SK-N-SH treated with all-trans-retinoic acid at 6 μM for 48 hours (cell line): ENCODE measurements around the gene RPS14.
"Not testable (repeated sequence)": the region's sequence is repeated elsewhere in the genome, so short reads cannot be mapped to it uniquely, and the experiment has no call there.

Experiments used
- ATAC-seq: fragments of 200-7000 bp; cut with Tn5 transposase; 3 replicates; pipeline ENCODE4 v1.9.1; 2020; ENCODE audit warnings: mild to moderate bottlenecking, moderate library complexity
- ARNTL ChIP-seq: fragments of 450-650 bp; formaldehyde crosslinking; IDR thresholded peaks from 2 replicates; pipeline ENCODE4 v1.5.0; 2020; ENCODE audit warnings: low read depth, mild to moderate bottlenecking, moderate library complexity, borderline replicate concordance
- BACH2 ChIP-seq: fragments of 250-450 bp; sonication (Bioruptor Pico); IDR thresholded peaks from 2 replicates; pipeline ENCODE4 v1.9.0; 2021; ENCODE audit warnings: mild to moderate bottlenecking, borderline replicate concordance
- CREB5 ChIP-seq: fragments of 250-450 bp; sonication (Bioruptor Pico); IDR thresholded peaks from 2 replicates; pipeline ENCODE4 v1.5.1; 2020; ENCODE audit warnings: low read depth, mild to moderate bottlenecking, moderate library complexity
- CSDC2 ChIP-seq: fragments of 250-450 bp; sonication (Bioruptor Pico); IDR thresholded peaks from 2 replicates; pipeline ENCODE4 v1.5.0; 2020; ENCODE audit warnings: mild to moderate bottlenecking, moderate library complexity
- CSRNP3 ChIP-seq: fragments of 250-450 bp; sonication (Bioruptor Pico); IDR thresholded peaks from 2 replicates; pipeline ENCODE4 v1.5.1; 2021; ENCODE audit warnings: mild to moderate bottlenecking, moderate library complexity
- ESRRG ChIP-seq: fragments of 250-450 bp; sonication (Bioruptor Pico); IDR thresholded peaks from 2 replicates; pipeline ENCODE4 v1.6.1; 2021; ENCODE audit warnings: mild to moderate bottlenecking
- GLIS3 ChIP-seq: fragments of 250-450 bp; sonication (Bioruptor Pico); IDR thresholded peaks from 2 replicates; pipeline ENCODE4 v1.5.0; 2020; ENCODE audit warnings: mild to moderate bottlenecking, moderate library complexity
- ISL1 ChIP-seq: fragments of 250-450 bp; sonication (Bioruptor Pico); IDR thresholded peaks from 2 replicates; pipeline ENCODE4 v2.1.2; 2022; ENCODE audit warnings: mild to moderate bottlenecking, moderate library complexity
- OSR1 ChIP-seq: fragments of 250-450 bp; sonication (Bioruptor Pico); IDR thresholded peaks from 2 replicates; pipeline ENCODE4 v1.8.0; 2022; ENCODE audit warnings: moderate library complexity, mild to moderate bottlenecking, inconsistent platforms
- PATZ1 ChIP-seq: fragments of 250-450 bp; sonication (Bioruptor Pico); IDR thresholded peaks from 2 replicates; pipeline ENCODE4 v1.8.0; 2020; ENCODE audit warnings: mild to moderate bottlenecking, moderate library complexity, borderline replicate concordance
- POU6F1 ChIP-seq: fragments of 250-450 bp; sonication (Bioruptor Pico); IDR thresholded peaks from 2 replicates; pipeline ENCODE4 v1.8.0; 2021; ENCODE audit warnings: low read depth, mild to moderate bottlenecking, moderate library complexity, borderline replicate concordance
- PPARA ChIP-seq: fragments of 250-450 bp; sonication (Bioruptor Pico); IDR thresholded peaks from 2 replicates; pipeline ENCODE4 v1.5.0; 2020; ENCODE audit warnings: mild to moderate bottlenecking, borderline replicate concordance
- RARB ChIP-seq: fragments of 250-450 bp; sonication (Bioruptor Pico); IDR thresholded peaks from 2 replicates; pipeline ENCODE4 v1.8.0; 2021; ENCODE audit warnings: mild to moderate bottlenecking, moderate library complexity
- SNAI2 ChIP-seq: fragments of 250-450 bp; sonication (Bioruptor Pico); IDR thresholded peaks from 2 replicates; pipeline ENCODE4 v1.5.0; 2020; ENCODE audit warnings: mild to moderate bottlenecking, moderate library complexity
- TCF4 ChIP-seq: fragments of 250-450 bp; sonication (Bioruptor Pico); IDR thresholded peaks from 2 replicates; pipeline ENCODE4 v1.8.0; 2021; ENCODE audit warnings: mild to moderate bottlenecking, moderate library complexity, borderline replicate concordance
- TOX ChIP-seq: fragments of 250-450 bp; sonication (Bioruptor Pico); IDR thresholded peaks from 2 replicates; pipeline ENCODE4 v1.8.0; 2021; ENCODE audit warnings: mild to moderate bottlenecking, moderate library complexity, borderline replicate concordance
- ZC3H10 ChIP-seq: fragments of 250-450 bp; sonication (Bioruptor Pico); IDR thresholded peaks from 2 replicates; pipeline ENCODE4 v1.5.1; 2021; ENCODE audit warnings: mild to moderate bottlenecking, moderate library complexity
- ZFP3 ChIP-seq: fragments of 250-450 bp; sonication (Bioruptor Pico); IDR thresholded peaks from 2 replicates; pipeline ENCODE4 v1.5.0; 2020; ENCODE audit warnings: mild to moderate bottlenecking, moderate library complexity
- ZFP30 ChIP-seq: fragments of 450-650 bp; formaldehyde crosslinking; IDR thresholded peaks from 2 replicates; pipeline ENCODE4 v1.5.0; 2022; ENCODE audit warnings: mild to moderate bottlenecking, moderate library complexity
- ZNF565 ChIP-seq: fragments of 450-650 bp; formaldehyde crosslinking; conservative IDR thresholded peaks from 2 replicates; pipeline ENCODE4 v1.5.0; 2020; ENCODE audit warnings: low read depth, mild to moderate bottlenecking, moderate library complexity
- ZNF8 ChIP-seq: fragments of 450-650 bp; formaldehyde crosslinking; IDR thresholded peaks from 2 replicates; pipeline ENCODE4 v1.5.0; 2020; ENCODE audit warnings: mild to moderate bottlenecking, moderate library complexity
- TF ChIP-seq, protein P1 (sequence below): fragments of 250-450 bp; sonication (Bioruptor Pico); IDR thresholded peaks from 2 replicates; pipeline ENCODE4 v1.5.0; 2020; ENCODE audit warnings: mild to moderate bottlenecking, moderate library complexity

The RPS14 gene

DNA sequence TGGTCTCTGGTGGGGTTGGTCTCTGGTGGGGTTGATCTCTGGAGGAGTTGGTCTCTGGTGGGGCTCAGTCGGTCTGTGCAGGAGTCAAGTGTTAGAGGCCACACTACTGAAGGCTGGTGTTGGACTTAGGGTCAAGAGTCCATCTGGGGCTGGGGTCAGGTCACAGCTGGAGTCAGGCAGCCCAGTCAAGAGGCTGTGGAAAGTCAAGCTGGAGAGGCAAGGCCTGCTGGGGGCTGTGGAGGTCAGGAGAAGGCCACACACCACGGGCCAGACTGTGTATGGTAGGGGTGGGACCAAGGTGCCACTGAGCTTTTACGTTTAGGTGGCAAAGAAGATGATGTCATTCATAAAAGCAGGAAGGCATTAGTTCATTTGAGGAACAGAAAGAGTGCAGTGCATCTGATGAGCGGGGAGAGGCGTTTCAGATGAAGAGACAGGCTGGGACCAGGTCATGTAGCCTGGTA, 20.1 kb downstream of the RPS14 start (continued):
- TF ChIP-seq PATZ1 (CRISPR knock-in tag) (no peak), OSR1 (CRISPR knock-in tag) (no peak), BACH2 (CRISPR knock-in tag) (no peak), GLIS3 (no peak)

- TF ChIP-seq TCF4 (CRISPR knock-in tag) (no peak), SNAI2 (CRISPR knock-in tag) (no peak), CSRNP3 (CRISPR knock-in tag) (no peak), ZNF8 (no peak), CSDC2 (CRISPR knock-in tag) (no peak), ARNTL (CRISPR knock-in tag) (no peak), RARB (CRISPR knock-in tag) (no peak), GLIS3 (no peak)
- ATAC-seq, result no peak
Measured at GRCh38 chr5:150428978-150429377, 20.6 kb downstream of the RPS14 start.

DNA sequence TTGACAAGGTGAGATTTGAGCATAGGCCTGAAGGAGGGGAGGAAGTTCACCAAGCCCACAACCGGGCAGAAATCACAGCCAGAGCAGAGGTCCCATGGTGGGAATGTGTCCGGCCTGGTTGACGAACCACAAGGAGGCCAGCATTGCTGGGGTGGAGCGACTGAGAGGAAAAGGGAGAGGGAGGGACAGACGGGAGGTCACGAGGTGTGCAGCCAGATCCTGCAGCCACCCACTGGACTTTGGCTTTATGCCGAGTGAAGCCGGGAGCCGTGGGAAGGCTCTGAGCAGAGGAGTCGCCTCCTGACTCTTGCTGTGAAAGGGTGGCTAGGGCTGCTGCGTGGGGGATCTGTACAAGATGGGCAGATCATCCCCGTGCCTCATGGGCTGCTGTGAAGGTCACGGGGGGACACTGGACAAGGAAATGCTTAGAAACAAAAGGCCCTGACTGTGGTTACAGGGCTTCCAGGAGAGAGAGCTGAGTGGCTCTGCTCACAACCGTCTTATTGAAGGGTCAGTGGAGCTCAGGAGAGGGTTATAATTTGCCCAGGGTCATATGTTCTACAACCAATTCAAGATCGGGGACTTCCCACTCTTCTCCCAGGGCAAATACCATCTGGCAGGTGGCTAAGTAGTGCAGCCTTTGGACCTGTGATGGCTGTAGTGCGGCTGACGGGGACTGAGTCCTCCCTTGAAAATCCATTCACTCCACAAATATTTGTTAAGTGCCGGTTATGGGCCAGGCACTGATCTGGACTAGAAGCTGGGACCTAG, 21.2 kb downstream of the RPS14 start:
- TF ChIP-seq ESRRG (CRISPR knock-in tag) (no peak), ZNF8 (no peak), ARNTL (CRISPR knock-in tag) (no peak), CSDC2 (CRISPR knock-in tag) (no peak)
- no peak; the same call in 2 of the 3 replicates for ATAC-seq

DNA sequence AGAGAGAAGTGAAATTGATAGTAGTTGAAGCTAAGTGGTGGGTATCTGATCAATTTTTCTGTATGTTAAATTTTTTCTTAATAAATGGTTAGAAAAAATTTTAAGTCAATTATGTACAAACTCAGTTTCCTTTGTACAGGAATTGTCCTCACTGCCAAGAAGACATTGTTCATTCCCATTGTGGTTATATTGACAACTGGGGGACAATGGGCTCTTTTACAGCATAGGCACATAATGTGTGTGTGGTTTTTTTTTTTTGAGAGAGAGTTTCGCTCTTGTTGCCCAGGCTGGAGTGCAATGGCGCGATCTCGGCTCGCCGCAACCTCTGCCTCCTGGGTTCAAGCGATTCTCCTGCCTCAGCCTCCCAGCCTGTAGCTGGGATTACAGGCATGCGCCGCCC, 23.4 kb downstream of the RPS14 start:
- ATAC-seq, result not testable (repeated sequence)

DNA sequence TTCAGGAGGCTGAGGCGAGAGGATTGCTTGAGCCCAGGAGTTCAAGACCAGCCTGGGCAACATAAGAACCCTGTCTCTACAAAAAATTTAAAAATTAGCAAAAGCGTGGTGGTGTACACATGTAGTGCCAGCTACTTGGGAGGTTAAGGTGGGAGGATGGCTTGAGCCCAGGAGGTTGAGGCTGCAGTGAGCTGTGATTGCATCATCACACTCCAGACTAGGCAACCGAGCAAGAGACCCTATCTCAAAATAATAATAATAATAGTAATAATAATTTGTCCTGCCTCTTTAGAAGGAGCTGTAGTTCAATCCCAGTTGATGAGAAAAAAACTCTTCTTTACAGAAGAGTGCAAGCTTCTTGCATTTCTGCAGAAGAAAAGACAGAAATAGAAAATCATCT, 26.8 kb downstream of the RPS14 start:
- TF ChIP-seq, protein P1, sequence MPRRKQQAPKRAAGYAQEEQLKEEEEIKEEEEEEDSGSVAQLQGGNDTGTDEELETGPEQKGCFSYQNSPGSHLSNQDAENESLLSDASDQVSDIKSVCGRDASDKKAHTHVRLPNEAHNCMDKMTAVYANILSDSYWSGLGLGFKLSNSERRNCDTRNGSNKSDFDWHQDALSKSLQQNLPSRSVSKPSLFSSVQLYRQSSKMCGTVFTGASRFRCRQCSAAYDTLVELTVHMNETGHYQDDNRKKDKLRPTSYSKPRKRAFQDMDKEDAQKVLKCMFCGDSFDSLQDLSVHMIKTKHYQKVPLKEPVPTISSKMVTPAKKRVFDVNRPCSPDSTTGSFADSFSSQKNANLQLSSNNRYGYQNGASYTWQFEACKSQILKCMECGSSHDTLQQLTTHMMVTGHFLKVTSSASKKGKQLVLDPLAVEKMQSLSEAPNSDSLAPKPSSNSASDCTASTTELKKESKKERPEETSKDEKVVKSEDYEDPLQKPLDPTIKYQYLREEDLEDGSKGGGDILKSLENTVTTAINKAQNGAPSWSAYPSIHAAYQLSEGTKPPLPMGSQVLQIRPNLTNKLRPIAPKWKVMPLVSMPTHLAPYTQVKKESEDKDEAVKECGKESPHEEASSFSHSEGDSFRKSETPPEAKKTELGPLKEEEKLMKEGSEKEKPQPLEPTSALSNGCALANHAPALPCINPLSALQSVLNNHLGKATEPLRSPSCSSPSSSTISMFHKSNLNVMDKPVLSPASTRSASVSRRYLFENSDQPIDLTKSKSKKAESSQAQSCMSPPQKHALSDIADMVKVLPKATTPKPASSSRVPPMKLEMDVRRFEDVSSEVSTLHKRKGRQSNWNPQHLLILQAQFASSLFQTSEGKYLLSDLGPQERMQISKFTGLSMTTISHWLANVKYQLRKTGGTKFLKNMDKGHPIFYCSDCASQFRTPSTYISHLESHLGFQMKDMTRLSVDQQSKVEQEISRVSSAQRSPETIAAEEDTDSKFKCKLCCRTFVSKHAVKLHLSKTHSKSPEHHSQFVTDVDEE (CRISPR knock-in tag), result no peak
- no peak for TF ChIP-seq ISL1 (CRISPR knock-in tag)
- TF ChIP-seq ZFP3 (CRISPR knock-in tag), result no peak
- no peak for TF ChIP-seq ZFP30
- TF ChIP-seq ARNTL (CRISPR knock-in tag), result no peak
- TF ChIP-seq CSRNP3 (CRISPR knock-in tag), result no peak
- no peak for TF ChIP-seq GLIS3
- TF ChIP-seq TOX, result no peak
- ATAC-seq, result no peak

DNA sequence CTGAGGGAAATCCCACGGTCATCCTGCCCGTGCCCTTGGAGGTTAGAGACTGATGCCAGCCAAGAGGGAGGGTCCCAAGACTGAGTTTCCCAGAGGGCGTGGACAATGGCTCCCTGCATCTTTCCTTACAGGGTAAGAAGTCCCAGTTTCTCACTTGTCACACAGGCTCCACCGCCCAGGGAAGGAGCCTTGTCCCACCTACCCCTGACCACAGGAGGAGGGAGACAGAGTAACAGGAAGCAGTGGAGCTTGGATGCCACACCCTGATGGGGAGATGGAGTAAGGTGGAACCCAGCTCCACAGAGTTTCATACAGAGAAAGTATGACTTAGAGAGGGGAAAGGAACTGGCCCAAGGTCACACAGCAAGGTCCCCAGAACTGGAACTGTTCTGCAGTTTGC, 27.5 kb downstream of the RPS14 start:
- ATAC-seq, result no peak
- TF ChIP-seq RARB (CRISPR knock-in tag) (no peak), ZC3H10 (CRISPR knock-in tag) (no peak), ZFP30 (no peak), ESRRG (CRISPR knock-in tag) (no peak), SNAI2 (CRISPR knock-in tag) (no peak), ARNTL (CRISPR knock-in tag) (no peak), ZNF565 (CRISPR knock-in tag) (no peak), OSR1 (CRISPR knock-in tag) (no peak), TCF4 (CRISPR knock-in tag) (no peak), POU6F1 (no peak), CREB5 (CRISPR knock-in tag) (no peak), TOX (no peak), GLIS3 (no peak), PPARA (CRISPR knock-in tag) (no peak)
